ENCODE results near the gene TMEM258.

GRCh38 chr11:61764606-61765260 is 27.7 kb downstream of the TMEM258 start:
- TF ChIP-seq FOXK2 (IDR thresholded peaks at IDR 0.05) (no peak), FOXA1 (IDR thresholded peaks at IDR 0.05) (no peak), CTBP1 (IDR thresholded peaks at IDR 0.05; ENCODE audit: borderline replicate concordance) (no peak), FOXM1 (IDR thresholded peaks at IDR 0.05; ENCODE audit: borderline replicate concordance) (no peak), ELF4 (IDR thresholded peaks at IDR 0.05) (no peak), SP1 (IDR thresholded peaks at IDR 0.05) (no peak), PKNOX1 (IDR thresholded peaks at IDR 0.05) (no peak), BHLHE40 (IDR thresholded peaks at IDR 0.05; ENCODE audit: borderline replicate concordance) (no peak), L3MBTL2 (conservative IDR thresholded peaks at IDR 0.05) (no peak), ZNF384 (IDR thresholded peaks at IDR 0.05) (no peak), ARNT (IDR thresholded peaks at IDR 0.05) (no peak), SUZ12 (IDR thresholded peaks at IDR 0.05) (no peak), TARDBP (IDR thresholded peaks at IDR 0.05) (no peak)

Data from HEK293T (cell line).